ENCODE data around the gene CYP46A1.

CYP46A1 gene

GRCh38 chr14:99772371-99773283 lies 88.5 kb downstream of the CYP46A1 start:
- no peak overlapping the region for H3K4me3 ChIP-seq (ENCODE audit: low read depth, low read length)
- TF ChIP-seq, protein P1, sequence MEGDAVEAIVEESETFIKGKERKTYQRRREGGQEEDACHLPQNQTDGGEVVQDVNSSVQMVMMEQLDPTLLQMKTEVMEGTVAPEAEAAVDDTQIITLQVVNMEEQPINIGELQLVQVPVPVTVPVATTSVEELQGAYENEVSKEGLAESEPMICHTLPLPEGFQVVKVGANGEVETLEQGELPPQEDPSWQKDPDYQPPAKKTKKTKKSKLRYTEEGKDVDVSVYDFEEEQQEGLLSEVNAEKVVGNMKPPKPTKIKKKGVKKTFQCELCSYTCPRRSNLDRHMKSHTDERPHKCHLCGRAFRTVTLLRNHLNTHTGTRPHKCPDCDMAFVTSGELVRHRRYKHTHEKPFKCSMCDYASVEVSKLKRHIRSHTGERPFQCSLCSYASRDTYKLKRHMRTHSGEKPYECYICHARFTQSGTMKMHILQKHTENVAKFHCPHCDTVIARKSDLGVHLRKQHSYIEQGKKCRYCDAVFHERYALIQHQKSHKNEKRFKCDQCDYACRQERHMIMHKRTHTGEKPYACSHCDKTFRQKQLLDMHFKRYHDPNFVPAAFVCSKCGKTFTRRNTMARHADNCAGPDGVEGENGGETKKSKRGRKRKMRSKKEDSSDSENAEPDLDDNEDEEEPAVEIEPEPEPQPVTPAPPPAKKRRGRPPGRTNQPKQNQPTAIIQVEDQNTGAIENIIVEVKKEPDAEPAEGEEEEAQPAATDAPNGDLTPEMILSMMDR (IDR thresholded peaks at IDR 0.05; ENCODE audit: low read depth, low read length) = no peak

- TF ChIP-seq, protein P1 (IDR thresholded peaks at IDR 0.05; ENCODE audit: low read depth, low read length) = no peak
Measured at GRCh38 chr14:99773521-99774497, 89.7 kb downstream of the CYP46A1 start.

GRCh38 chr14:99774556-99775307 lies 90.6 kb downstream of the CYP46A1 start:
- TF ChIP-seq, protein P1 (IDR thresholded peaks at IDR 0.05; ENCODE audit: low read depth, low read length) = no peak

More at GRCh38 chr14:99773521-99774497, 89.7 kb downstream of the CYP46A1 start:
- H3K4me3 ChIP-seq (ENCODE audit: low read depth, low read length) = no peak overlapping the region

GRCh38 chr14:99775351-99775750 lies 91.3 kb downstream of the CYP46A1 start:
- no peak overlapping the region for H3K4me3 ChIP-seq (ENCODE audit: low read depth, low read length)

More at GRCh38 chr14:99774556-99775307, 90.6 kb downstream of the CYP46A1 start:
- no peak overlapping the region for H3K4me3 ChIP-seq (ENCODE audit: low read depth, low read length)

More at GRCh38 chr14:99775351-99775750, 91.3 kb downstream of the CYP46A1 start:
- TF ChIP-seq, protein P1 (IDR thresholded peaks at IDR 0.05; ENCODE audit: low read depth, low read length) = no peak

Data from WI38 (cell line).